MM.1S (cell line): ENCODE data around the gene HHIP.

Source experiments
- CTCF ChIP-seq: fragments of 300-600 bp; sonication (generic); IDR thresholded peaks from 2 replicates; pipeline ENCODE4 v1.5.1; 2016; ENCODE audit warnings: antibody characterized with exemption, low read length, mixed read lengths
- EZH2 ChIP-seq: fragments of 300-600 bp; sonication (generic); optimal IDR thresholded peaks from 2 replicates; pipeline ENCODE3; 2017; ENCODE audit warnings: low read depth, mild to moderate bottlenecking, antibody characterized with exemption, low read length, mixed read lengths
- EZH2phosphoT487 ChIP-seq: fragments of 300-600 bp; sonication (generic); IDR thresholded peaks from 2 replicates; pipeline ENCODE4 v1.6.1; 2018; ENCODE audit warnings: antibody characterized with exemption, low read length

- TF ChIP-seq EZH2 (no peak), CTCF (no peak), EZH2phosphoT487 (no peak)
Observed at GRCh38 chr4:144696376-144696775, 50.4 kb downstream of the HHIP start.
